Left forelimb (tissue), 1 donor: ENCODE data around the gene CACNA2D3.

ENCODE experiments used
- DNase-seq: peaks from one replicate; pipeline ENCODE4 v3.0.0-alpha.2; 2018; ENCODE audit warnings: low spot score

CACNA2D3 gene

DNA sequence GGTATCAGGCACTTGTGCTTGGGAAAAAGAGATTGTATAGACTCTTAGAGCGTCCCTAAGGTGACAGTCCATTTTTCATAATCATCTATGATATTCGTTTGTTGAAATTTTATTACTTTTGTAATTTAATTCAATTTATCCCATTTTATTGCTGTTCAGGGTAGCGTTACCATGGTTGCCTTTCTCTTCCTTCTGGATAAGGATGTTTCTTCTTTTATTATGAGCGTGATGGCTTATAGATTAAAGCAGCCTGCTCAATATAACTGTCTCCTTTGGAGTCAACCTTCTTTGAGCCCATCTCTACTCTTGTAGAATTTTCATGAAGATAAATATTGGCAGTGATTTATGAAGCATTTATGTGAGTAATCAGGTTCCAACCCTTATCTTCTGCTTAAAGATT, 623.5 kb downstream of the CACNA2D3 start:
- DNase-seq: no peak

DNA sequence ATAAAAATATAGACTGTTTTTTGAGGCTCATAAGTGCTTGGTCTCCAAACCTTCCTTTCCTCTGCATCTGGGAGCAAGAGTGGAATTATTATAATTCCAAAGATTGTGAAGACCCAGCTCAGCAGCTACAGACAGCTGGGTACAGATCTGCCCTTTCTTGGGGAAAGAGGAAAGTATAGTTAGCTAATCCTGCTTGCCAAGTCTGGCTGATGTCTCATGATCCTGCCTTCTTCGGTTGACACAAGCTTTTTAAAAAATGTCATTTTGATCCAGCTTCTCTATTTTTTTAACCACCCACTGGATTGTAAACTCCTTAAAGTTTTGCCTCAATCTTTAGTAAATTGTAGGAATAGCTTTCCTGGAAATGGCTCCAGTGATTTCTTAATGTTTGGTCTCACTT, 624.4 kb downstream of the CACNA2D3 start:
- DNase-seq: no peak

DNA sequence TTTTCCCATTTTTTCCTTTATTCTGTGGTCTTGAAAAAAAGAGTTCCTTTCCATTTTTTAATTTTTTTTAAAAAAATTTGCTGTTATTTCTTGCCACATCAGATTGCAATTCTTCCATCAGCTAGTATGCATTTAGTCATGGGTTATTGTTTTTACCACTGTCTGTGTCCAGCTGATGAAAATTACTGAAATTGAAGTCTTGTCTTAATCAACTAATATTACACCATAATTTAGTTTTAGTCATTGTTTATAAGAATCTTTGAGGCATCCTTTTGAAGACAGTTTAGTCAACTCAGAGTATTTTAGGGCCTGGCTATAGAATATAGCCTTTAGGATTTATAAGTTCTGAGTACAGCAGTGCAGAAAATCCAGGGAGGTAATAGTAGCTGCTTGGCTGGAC, 633.4 kb downstream of the CACNA2D3 start:
- no peak for DNase-seq

DNA sequence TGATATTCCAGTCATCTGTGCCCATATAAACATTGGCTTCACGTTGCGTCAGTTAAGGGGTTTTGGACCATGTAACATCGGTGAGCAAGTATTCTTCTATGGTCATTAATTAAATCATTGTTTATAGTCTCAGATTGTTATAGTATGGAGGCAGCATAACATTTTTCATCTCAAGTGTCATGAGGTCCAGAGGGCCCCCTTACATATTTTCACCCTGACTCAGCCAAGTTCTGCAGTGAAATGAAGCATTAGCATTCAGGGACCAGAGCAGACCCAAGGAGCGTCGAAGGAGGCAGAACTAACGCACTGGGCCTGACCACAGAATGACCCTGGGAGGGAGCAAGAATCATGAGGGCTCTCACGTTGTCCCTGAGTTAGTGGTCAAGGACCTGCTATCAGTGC, 634.0 kb downstream of the CACNA2D3 start:
- DNase-seq: no peak

DNA sequence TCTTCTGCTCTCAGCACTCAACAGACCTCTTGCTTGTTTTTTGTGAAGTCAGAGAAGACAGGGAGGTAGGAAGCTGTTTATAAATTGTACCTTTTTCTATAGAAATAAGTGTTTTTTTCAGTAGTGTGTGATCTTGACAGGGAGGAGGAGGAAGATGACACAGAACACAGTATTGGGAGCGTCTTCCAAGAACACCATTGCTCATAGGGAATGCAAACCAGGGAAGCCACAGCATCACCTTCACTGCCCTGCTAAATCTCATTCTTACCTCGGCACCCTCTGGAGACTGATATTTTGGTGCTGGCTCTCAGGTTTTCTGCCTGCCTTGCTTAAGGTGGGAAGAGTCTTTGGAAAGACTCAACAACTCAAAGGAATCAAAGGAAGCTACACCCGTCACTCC, 636.1 kb downstream of the CACNA2D3 start:
- DNase-seq: no peak

DNA sequence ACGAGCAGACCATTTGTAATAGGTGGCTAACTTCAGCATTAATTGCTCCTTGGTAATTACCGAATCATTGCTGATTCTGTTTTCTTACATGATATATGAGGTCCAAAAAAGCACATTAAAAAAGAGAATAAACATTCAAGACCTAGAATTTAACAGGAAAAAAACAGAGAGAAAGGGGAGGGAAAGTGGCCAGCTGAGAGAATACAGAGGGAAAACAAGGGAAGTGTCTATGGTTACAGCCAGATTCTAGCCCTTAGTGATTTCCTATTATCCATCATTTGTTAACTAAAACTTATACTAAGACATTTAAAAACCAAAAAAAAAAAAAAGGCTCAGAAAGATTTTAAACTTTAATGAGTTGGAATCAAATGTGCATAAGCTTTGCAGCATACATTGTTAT, 636.8 kb downstream of the CACNA2D3 start:
- DNase-seq: no peak

DNA sequence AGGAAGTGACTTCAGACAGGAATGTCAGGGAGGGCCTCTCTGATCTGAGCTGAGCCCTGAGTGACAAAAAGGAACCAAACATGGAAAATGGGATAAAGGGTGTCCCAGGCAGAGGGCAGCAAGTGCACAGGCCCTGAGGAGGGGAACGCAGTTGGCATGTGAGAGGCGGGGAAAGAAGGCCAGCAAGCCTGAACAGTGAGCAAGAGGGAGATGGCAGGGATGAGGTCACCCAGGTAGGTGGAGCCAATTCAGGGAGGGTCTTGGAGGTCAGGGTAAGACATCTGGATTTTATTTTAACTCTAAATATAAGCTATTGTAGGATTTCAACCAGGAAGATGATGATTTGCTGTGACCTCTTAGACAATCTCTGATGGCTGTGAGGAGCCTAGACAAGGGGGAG, 637.8 kb downstream of the CACNA2D3 start:
- DNase-seq: no peak

DNA sequence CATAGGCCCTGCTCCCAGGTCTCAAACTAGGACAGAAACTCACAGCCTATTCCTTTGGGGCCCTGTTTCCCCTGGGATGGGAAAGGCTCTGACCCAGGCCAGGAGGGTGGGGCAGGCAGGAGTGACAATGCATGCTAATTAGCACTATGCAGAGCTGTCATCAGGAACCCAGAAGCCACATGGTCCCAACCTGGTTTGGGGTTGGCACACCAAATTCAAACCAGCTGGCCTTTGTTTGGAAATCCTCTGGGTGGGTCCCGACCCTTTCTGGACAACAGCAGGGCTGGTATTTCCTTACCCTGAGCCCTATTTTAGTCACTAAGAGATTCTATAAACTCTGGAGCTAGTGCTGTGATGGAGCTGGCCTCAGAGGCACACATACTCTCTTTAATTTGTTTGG, 639.3 kb downstream of the CACNA2D3 start:
- no peak for DNase-seq

DNA sequence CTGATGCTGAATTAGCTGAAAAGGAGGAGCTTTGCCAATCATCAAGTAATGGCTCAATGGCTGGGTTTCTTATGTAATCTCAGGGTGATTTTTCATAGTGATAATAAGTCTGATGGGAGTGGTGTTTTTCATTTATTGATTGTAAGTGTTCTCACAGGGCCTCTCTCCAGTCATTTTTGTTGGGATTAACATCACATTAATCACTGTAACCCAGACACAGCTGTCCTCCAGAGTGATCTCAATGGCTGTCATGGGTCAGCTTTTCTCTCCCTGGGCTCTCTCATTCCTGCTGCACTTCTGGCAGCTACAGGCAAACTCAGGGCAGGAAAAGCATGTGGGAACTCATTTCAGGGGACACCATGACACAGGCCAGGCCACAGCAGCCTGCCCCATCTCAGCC, 642.6 kb downstream of the CACNA2D3 start:
- DNase-seq: no peak

DNA sequence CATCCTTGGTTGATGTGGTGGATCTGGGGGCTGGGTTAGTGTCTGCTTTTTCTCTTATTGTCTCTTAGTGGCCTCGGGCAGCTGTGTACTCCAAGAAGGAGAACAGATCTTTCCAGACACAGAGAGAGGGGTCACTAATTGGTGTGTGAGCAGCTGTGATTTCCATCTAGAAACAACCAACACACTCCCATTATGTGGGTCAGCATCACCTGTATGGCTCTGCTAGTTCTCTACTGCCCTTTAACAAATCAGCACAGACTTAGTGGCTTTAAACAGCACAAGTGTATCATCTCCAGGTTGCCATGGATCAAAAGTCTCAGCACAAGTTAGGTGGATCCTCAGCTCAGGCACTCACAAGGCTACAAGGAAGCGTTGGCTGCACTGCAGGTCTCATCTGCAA, 648.7 kb downstream of the CACNA2D3 start:
- DNase-seq: no peak

DNA sequence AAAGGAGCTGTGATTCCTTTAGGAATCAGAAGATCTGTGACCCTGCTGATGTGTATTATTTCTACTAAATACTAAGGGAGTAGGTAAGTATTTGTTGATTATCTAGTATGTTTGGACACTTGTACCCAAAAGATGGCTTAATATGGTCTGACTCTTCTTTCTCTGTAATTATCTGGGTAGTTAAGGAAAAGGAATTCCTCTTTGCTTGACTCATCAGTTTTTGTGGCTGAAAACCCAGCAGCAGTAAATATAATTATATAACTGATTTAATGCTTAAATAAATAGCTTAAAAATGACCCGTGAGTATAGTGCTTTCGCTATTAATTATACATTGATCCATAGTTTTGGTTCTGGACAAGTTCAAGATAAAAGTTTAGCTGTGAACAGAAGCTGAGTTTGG, 649.7 kb downstream of the CACNA2D3 start:
- DNase-seq: no peak

DNA sequence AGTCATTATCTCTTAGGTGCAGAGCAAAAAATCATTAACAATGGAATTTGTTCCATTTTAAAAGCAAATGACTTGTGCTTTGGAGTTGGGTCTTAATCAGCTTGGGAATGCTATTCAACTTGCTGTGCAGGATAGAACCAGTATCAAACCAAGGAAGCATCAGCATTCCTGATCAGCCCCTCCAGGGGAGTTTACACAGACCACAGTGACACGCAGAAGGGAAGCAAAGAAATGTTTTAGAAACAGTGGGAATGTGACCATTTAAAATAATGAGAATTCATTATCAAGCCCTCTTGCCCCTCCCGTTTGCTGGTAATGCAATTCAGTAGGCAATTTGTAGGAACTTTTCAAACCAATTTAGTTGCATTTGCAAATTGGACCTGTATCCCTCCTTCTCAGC, 650.4 kb downstream of the CACNA2D3 start:
- no peak for DNase-seq

DNA sequence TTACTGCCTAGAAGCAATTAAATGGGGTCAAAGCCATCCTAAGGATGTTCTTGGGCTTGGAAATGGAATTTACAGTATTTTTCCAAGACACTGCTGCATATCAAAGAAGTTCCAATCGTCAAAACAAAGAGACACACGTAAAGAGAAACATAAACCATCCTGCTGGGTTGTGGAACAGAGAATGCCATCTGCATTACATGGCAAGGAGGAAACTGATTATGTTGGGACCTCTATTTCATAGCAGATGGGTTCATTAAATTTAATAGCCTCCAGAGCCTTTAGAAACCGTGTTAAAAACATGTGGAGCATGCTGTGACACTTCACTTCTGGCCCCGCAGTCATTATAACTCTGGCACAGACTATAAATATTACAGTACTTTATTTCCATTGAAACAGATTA, 650.9 kb downstream of the CACNA2D3 start:
- DNase-seq: no peak

DNA sequence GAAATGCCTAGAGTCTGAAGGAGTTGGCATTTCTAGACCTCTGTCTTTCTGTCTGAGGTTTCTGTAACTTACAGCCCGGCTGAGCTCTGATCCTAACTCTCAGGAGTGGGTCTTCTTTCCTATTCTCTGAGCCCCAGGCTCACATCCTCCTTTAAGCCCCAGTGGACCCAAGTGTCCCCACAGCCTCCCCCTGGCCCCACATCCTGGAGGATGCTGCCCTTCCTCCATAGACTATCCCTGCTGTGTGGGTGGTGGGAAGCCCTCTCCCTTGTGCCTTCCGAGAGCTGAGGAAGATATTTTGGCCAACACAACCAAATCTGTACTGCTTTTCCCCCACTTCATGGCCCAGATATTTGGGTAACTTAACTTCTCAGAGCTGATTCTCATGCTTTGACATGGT, 654.2 kb downstream of the CACNA2D3 start:
- no peak for DNase-seq

DNA sequence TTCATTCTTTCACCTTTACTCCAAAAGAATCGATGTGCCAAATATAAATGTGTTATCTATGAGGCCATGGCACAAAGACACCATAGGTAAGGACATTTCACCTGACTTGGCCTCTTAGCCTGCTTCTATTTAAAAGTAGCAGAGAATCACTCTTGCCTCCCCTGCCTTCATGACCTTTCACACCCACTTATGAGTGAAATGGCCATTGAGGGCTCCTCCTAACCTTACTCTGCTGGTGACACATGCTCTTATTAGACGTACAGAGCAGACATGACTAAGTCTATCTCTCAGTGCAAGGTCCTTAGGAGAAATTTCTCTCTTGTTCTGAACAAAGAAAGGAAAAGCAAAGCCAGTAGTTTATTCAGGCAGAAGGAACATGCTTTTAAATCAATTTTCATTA, 654.8 kb downstream of the CACNA2D3 start:
- no peak for DNase-seq

DNA sequence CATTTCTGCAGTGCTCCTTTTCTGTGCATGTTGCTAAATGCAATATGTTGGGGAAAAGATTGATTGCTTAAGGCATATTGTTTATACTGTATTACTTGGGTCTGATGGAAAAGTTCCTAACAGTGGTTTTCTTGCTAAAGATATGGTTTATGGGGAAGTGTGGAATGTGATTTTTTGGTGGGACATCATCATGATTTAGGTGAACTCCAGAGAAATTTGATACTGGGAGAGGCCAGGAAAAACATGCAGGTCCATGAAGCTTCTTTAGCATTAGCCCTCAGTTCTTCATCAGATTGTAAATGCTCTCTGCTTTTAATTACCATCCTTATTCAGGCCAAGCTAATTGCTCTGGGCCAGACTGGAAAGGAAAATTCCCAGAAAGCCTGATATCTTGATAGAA, 658.0 kb downstream of the CACNA2D3 start:
- DNase-seq: no peak

DNA sequence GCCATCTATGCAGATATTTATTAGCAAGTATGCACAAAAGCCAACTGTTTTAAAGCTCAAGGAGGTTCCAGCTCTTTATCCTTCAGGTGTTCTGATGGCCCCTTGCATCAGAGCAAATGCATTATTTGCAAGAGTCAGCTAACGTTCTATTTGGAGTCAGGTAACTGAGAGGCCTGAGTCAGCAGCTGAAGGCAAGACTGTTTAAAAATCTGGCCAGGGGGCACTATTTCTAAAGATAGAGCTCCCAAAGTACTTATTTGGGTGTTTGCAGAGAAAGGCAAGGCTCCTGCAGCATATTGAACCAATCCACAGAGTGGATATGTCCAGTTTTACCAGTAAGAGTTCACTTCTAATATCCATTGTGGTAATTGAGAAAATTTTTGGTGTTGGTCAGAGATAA, 659.4 kb downstream of the CACNA2D3 start:
- no peak for DNase-seq

DNA sequence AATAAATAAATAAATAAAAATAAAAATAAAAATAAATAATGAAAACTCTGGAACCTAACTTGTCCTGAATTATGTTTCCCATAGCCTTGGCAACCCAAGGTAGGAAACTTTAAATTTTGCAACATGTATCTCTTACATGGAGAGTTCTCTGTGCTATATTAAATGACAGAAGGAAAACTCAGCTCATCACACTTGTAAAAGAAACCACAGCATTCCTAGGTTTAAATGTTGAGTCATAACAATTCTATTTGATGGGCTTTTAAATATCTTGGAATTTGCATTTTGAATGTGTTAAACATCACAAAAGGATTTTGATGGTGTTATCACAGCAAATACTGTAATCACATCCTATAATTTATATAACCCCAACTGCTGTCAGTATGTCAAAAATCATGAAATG, 661.3 kb downstream of the CACNA2D3 start:
- DNase-seq: no peak

DNA sequence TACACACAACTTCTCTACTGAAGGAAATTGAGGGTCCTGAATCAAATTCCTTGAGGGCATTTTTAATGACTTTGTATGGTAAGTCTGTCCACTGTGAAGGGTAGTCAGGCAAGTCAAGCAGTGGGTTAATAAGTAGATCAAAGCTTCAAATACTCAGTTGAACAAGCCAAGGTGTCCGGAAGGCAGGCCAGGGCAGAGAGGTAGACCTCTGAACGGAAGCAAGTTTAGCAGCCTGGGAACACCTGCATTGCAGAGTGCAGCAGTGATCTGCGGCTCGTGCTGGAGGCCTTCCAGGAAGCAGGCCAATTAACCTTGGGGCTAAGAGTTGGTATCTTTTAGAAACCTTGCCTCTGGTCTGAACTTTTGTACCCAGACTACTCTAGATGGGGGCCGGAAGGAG, 661.7 kb downstream of the CACNA2D3 start:
- DNase-seq: no peak

DNA sequence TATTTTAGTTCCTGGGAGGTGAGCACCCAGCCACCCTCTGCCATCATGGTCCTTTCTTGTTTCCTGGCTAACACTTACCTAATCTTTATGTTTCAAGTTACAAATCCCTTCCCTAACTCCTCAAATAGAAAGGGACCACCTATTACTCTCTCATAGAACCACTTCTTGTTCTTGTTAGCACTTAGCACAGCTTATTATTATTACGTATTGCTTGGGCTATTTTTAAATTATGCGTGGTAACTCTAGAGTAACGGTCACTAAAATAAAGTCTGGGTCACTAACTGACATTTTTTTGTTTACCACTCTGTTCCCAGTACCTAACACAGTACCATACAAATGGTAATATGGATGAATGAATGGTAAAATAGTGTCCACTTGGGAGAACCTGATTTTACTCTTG, 663.6 kb downstream of the CACNA2D3 start:
- DNase-seq: no peak

DNA sequence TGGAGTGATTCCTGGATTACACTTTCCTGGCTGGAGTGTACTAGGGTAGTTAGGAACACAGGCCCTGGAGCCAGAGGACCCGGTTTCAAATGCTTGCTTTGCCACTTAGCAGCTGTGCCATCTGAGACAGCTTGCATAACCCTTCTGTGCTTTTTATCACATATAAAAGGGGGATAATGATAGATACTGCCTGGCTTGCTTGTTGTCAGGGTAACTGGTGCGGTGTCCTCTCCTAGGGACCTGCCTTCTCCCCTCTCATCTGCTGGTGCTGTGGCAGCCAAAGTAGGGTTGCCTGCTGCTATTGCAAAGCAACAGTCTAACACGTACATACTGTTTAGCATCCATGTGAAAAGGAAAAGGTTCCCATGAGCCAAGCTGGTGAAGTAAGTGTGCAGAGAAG, 667.7 kb downstream of the CACNA2D3 start:
- no peak for DNase-seq

DNA sequence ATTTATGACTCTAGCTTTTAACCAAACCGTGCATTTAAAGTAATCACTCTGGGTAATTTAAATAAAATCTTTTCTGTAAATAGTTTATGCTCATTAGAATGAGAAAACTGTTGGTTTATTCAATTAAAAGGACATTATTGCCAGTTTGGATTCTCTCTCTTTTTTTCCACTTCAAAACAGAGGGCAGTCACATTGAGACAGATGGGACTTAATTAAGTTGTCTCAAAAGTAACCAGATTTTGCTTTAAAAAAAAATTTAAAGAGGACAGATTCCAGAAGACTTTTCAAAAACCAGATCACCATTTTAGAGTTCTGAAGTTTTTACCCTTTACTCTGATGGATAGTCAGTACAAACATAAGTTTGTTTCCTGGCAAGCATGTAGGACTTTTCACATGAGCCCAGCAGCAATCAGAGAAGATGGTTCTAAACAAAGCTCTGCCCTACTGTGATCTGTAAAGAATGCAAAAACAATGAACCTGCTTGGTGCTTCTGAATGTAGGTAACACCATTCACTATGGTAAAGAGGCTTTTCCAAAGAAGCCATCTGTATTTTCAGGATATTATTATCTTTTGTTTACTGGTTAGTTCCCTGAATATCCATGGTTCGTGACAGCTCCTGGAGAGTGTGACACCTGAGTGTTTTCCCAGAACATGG, 669.3 kb downstream of the CACNA2D3 start:
- no peak for DNase-seq

DNA sequence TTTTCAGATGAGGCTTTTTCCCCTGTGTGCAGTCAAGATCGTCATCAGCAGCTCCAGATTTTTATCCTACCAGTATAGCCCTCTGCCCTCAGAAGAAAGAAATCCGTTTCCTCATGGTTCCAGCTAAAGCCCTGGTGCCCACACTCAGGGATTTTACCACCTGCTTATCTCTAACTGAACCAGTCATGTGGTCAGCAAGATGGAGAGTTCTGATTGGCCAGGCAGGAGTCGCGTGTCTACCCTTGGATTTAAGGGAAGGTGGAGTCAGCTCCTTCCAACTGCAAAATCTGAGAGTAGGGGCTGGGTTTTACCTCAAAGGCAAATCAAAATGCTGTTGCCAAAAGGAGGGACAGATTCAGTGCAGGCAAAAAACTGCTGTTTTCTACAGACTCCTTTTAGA, 670.2 kb downstream of the CACNA2D3 start:
- no peak for DNase-seq

DNA sequence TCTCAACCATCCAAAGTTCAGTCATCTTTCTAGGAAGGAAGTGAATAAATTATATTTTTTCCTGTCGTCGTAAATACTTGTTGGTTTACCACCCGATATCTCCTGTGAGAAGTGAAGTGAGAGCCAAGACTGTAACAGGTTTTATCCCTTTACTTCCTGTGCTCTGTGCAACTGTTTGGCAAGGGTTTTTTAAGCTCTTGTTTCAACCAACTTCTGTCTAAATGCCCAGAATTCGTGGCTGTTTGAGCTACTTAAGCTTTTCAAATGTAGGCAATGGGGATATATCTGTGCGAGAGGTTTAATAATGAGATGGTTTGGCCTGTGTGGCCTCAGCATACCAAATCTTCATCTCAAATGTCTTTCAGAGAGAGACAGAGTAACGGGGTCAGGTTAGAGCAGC, 670.8 kb downstream of the CACNA2D3 start:
- DNase-seq: no peak

DNA sequence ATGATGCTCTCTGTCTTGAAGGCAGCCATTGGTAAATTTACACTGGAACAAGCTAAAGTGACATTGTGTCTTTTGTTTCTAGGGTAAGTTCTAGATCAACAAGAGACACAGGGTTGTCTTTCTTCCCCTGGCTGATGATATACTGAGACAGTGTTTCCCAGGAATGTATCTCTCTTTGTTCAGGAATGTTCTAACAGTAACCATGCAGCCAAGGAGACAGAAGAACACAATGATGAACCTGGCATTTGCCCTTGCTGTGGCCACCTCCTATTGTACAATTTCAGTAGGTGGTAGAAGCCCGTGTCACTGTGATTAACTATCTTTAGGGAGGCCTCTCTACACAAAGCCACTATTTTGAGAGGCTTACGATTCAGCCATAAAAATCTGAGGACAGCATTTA, 674.8 kb downstream of the CACNA2D3 start:
- DNase-seq: no peak
